Measurements from ENCODE around the gene CMPK2.

The CMPK2 gene

DNA sequence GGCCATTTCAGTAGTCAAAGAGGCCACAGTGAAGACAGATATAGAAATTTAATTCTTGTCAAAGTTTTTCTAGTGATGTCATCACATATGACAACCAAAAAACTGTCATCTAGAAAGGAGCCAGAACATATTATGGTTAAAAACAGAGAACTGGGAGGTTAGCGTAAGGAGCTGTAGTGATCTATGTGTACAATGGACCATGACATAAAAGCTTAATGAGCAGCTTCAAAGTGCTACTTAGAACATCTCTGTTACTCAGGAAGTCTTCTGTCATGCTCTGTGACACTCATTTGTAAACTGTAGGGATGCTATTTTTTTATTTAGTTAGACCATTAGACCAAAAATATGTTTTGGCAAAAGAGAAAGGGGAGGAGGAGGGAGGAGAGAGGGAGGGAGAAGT is 57.3 kb downstream of the CMPK2 start:
- no peak for DNase-seq

DNA sequence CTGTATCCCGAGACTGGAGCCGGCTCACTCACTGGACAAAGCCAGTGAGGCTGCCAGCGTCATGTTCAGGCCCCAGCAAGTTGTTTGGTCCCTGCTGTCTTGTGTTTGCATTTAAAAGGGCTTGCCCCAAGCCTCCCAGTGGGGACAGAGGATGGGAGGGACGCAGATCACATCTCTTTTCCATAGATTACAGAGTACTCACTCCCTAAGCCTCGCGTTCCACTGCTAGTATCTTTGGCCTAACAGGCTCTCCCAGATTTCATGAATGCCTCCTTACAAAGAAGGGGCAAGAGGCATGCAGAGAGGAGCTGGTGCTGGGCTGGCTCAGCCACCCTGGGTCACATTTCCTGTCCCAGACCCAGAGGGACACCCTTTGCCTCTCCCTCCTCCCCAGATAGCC is 59.1 kb downstream of the CMPK2 start:
- DNase-seq: no peak

DNA sequence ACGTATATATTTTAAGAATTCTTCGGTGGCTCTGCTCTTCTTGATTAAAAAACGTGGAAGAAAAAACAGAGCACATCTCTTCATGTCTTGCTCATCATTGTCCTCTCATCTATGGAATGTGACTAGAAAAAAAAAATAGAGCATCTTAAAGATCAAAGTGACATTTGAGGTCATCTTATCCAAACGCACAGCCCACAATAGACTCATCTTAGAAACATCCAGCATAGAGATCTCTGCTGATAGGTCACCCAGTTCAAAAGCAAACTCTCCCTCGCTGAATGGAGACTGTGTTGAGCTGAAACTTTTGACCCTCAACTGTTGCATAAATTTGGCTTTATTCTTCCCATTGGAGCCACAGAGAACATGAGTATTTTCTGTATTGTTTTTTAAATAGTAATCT is 65.2 kb downstream of the CMPK2 start:
- no peak for DNase-seq
